ENCODE data around the gene KBTBD6. TPM values are rescaled to one million over a fixed set of nuclear protein-coding genes. Genes with fewer than 3 reads are reported as not detected.

KBTBD6 gene
- total and polyA plus RNA-seq, 10 of the 15 experiments (the other 5 are each of a cell fraction or from before 2014, with no cell fraction given), result 1.9 to 5.3 (median 3.8) TPM

DNA sequence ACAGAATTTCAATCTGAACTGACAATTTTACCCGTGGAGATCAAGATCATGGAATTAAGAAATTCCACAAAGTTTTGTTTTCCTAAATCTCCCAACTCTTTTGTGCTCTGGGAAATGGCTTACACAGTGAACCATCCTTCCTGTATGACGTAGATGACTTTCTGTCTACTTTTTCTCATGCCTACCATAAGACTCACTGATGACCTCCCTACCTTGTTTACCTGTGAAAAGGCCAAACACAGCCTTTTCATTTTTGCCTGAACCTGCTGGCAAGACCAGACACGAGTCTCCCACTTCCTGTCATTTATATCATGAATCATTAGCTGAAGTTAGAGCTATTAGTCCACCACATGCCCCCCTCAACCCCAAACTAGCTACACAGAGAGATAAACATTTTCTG is 4.6 kb upstream of the KBTBD6 start (continued):
- no peak for TF ChIP-seq ZNF687 (IDR thresholded peaks at IDR 0.05)

DNA sequence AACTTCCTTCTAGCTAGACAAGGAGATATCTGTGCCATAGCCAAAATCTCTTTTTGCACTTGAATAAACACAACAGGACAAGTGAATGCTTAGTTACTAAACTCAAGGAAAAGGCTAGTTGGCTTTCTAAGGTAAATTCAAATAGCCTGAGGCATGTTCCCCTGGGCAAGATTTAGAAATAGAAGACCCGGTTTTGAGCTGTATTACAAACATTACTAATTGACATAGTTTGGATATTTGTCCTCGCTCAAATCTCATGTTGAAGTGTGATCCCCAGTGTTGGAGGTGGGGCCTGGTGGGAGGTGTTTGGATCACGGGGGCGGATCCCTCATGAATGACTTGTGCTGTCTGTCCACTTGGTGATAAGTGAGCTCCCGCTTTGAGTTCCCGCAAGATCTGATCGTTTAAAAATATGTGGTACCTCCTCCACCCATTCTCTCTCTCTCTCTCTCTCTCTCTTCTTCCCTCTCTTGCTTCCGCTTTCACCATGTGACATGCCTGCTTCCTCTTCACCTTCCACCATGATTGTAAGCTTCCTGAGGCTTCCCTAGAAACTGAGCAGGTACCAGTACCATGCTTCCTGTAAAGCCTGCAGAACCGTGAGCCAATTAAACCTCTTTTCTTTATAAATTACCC is 3.9 kb upstream of the KBTBD6 start:
- H3K27me3 ChIP-seq (replicated peaks in 1 of 2; ENCODE audit: control insufficient read depth in 2 of 2, insufficient read depth in 2 of 2, low read length in 1 of 2), result no peaks in the 10 kb centered on the region
- H3K9me3 ChIP-seq (replicated peaks; ENCODE audit: control insufficient read depth, insufficient read depth, low read length), result no peaks in the 10 kb centered on the region
- DNase-seq (ENCODE audit: low read depth, low spot score) (no peak), FAIRE-seq (no peak), ATAC-seq (no peak)
- H3K9ac ChIP-seq (ENCODE audit: control insufficient read depth, insufficient read depth, low read length), result no peak overlapping the region
- no TSS peak for BruUV-seq (replicated peaks)
- ChIA-PET SMC1A (ENCODE audit: uncharacterized antibody, unreplicated experiment) (no interaction called here), CTCF (no interaction called here), POLR2A (no interaction called here), RAD21 (ENCODE audit: unreplicated experiment) (no interaction called here)
- no peaks in the 10 kb centered on the region for H3K36me3 ChIP-seq (ENCODE audit: control insufficient read depth in 2 of 2, insufficient read depth in 2 of 2, low read length in 1 of 2)
- in situ Hi-C loops (cut with MboI), result no loop called here
- intact Hi-C loops (cut with micrococcal nuclease; ENCODE audit: unreplicated experiment), result loop anchor here (10.0 kb wide), 1 partner anchor 162 kb away; no protein-coding TSS in a partner anchor
- no peak overlapping the region for H2AFZ ChIP-seq (ENCODE audit: control insufficient read depth, low read depth, low read length)
- over 99% methylated on average over 9 of the region's 9 CpGs for WGBS (ENCODE audit: insufficient coverage, insufficient replicate concordance, low lambda C conversion rate, missing lambda C conversion rate)
- no peak overlapping the region for H3K4me2 ChIP-seq (ENCODE audit: control insufficient read depth, insufficient read depth)
- TF ChIP-seq, protein P1, sequence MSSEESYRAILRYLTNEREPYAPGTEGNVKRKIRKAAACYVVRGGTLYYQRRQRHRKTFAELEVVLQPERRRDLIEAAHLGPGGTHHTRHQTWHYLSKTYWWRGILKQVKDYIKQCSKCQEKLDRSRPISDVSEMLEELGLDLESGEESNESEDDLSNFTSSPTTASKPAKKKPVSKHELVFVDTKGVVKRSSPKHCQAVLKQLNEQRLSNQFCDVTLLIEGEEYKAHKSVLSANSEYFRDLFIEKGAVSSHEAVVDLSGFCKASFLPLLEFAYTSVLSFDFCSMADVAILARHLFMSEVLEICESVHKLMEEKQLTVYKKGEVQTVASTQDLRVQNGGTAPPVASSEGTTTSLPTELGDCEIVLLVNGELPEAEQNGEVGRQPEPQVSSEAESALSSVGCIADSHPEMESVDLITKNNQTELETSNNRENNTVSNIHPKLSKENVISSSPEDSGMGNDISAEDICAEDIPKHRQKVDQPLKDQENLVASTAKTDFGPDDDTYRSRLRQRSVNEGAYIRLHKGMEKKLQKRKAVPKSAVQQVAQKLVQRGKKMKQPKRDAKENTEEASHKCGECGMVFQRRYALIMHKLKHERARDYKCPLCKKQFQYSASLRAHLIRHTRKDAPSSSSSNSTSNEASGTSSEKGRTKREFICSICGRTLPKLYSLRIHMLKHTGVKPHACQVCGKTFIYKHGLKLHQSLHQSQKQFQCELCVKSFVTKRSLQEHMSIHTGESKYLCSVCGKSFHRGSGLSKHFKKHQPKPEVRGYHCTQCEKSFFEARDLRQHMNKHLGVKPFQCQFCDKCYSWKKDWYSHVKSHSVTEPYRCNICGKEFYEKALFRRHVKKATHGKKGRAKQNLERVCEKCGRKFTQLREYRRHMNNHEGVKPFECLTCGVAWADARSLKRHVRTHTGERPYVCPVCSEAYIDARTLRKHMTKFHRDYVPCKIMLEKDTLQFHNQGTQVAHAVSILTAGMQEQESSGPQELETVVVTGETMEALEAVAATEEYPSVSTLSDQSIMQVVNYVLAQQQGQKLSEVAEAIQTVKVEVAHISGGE (CRISPR knock-in tag; IDR thresholded peaks at IDR 0.05), result no peak
- TF ChIP-seq SP1 (IDR thresholded peaks at IDR 0.05; ENCODE audit: low read depth, low read length) (no peak), CEBPB (IDR thresholded peaks at IDR 0.05; ENCODE audit: borderline replicate concordance in 1 of 2, low read depth in 2 of 2, low read length in 2 of 2) (no peak), NR2C2 (IDR thresholded peaks at IDR 0.05; ENCODE audit: borderline replicate concordance, control insufficient read depth, insufficient read length, low read depth) (no peak), ZZZ3 (IDR thresholded peaks at IDR 0.05; ENCODE audit: control insufficient read depth, insufficient read length, low read depth) (no peak), RAD51 (IDR thresholded peaks at IDR 0.05) (no peak), ZNF274 (IDR thresholded peaks at IDR 0.05; ENCODE audit: insufficient read depth, insufficient read length) (no peak), RCOR1 (conservative IDR thresholded peaks at IDR 0.05; ENCODE audit: low read depth, low read length) (no peak), CHD1 (IDR thresholded peaks at IDR 0.05; ENCODE audit: low read depth, low read length) (no peak)
- H3K4me3 ChIP-seq, result no peak overlapping the region
- peaks cover 10% of the 10 kb centered on the region for H3K4me1 ChIP-seq (ENCODE audit: control insufficient read depth, insufficient read depth, low read length)
- no peaks in the 10 kb centered on the region for H4K20me1 ChIP-seq (ENCODE audit: control insufficient read depth, insufficient read depth)
- no peak overlapping the region for H3K27ac ChIP-seq (ENCODE audit: control insufficient read depth, insufficient read depth)
- H3K79me2 ChIP-seq (ENCODE audit: control insufficient read depth, insufficient read depth, low read length), result peaks cover 17% of the 10 kb centered on the region

All from GM12878 (cell line).